OCI-LY7 (cell line): ENCODE data around the gene ASXL2. TPM values are rescaled to one million over a fixed set of nuclear protein-coding genes. Genes with fewer than 3 reads are reported as not detected.

Source experiments
- BruUV-seq: library from RNA; stranded (reverse); fragments of 400-500 nt; replicated peaks from 2 replicates; lab custom pipeline; 2021; lab: Mats Ljungman, UMichigan
- CTCF ChIA-PET: fragments of 300-600 bp; sonication (Branson Sonifier 250); formaldehyde crosslinking; loops from one replicate; lab custom pipeline; 2022; ENCODE audit warnings: antibody characterized with exemption; ENCODE audit not compliant: unreplicated experiment; lab: Charles Lee
- POLR2A ChIA-PET: fragments of 300-600 bp; sonication (Branson Sonifier 250); formaldehyde crosslinking; loops from one replicate; lab custom pipeline; 2022; ENCODE audit warnings: antibody characterized with exemption; lab: Charles Lee
- DNase-seq: peaks from one replicate; pipeline ENCODE4 v3.0.0-alpha.2; 2015; ENCODE audit warnings: low spot score
- H2AFZ ChIP-seq: fragments of 200-600 bp; sonication (generic), shearing (Covaris generic); 2 replicates; pipeline ENCODE4 v1.6.1; 2014; ENCODE audit warnings: mild to moderate bottlenecking, antibody characterized with exemption, low read length, moderate library complexity
- H3K27ac ChIP-seq: fragments of 200-600 bp; sonication (generic); 2 replicates; pipeline ENCODE4 v1.5.1; 2014; ENCODE audit warnings: mixed run types, low read depth, mild to moderate bottlenecking, moderate library complexity, low read length, inconsistent platforms; ENCODE audit not compliant: poor library complexity, severe bottlenecking
- H3K36me3 ChIP-seq: fragments of 200-600 bp; sonication (generic); 2 replicates; pipeline ENCODE4 v1.6.1; 2014; ENCODE audit warnings: mild to moderate bottlenecking, antibody characterized with exemption, low read length, moderate library complexity, mixed read lengths; ENCODE audit not compliant: insufficient read depth
- H3K4me1 ChIP-seq: fragments of 200-600 bp; sonication (generic); 2 replicates; pipeline ENCODE4 v1.5.1; 2014; ENCODE audit warnings: mild to moderate bottlenecking, low read length; ENCODE audit not compliant: insufficient read depth, poor library complexity, severe bottlenecking
- H3K4me2 ChIP-seq: fragments of 200-600 bp; sonication (generic); 2 replicates; pipeline ENCODE4 v1.6.1; 2014; ENCODE audit warnings: mild to moderate bottlenecking, low read length
- H3K4me3 ChIP-seq: fragments of 200-600 bp; sonication (generic); 2 replicates; pipeline ENCODE4 v1.5.1; 2014; ENCODE audit warnings: mild to moderate bottlenecking, low read depth, low read length; ENCODE audit not compliant: poor library complexity, severe bottlenecking
- H3K79me2 ChIP-seq: fragments of 200-600 bp; sonication (generic); 2 replicates; pipeline ENCODE4 v1.6.1; 2016; ENCODE audit warnings: low read depth, mild to moderate bottlenecking, low read length, moderate library complexity, mixed read lengths; ENCODE audit not compliant: insufficient read depth
- H3K9me2 ChIP-seq: fragments of 200-600 bp; sonication (generic); 2 replicates; pipeline ENCODE4 v1.6.1; 2016; ENCODE audit warnings: mild to moderate bottlenecking, low read length, mixed read lengths; ENCODE audit not compliant: insufficient read depth
- H3K9me3 ChIP-seq: fragments of 200-600 bp; sonication (generic); 2 replicates; pipeline ENCODE4 v1.6.1; 2014; ENCODE audit warnings: mild to moderate bottlenecking, mixed run types, low read length, mixed read lengths
- H4K20me1 ChIP-seq: fragments of 200-600 bp; sonication (generic); 2 replicates; pipeline ENCODE4 v1.6.1; 2014; ENCODE audit warnings: mild to moderate bottlenecking, antibody characterized with exemption, low read length, moderate library complexity, mixed read lengths; ENCODE audit not compliant: insufficient read depth
- EZH2phosphoT487 ChIP-seq: fragments of 200-600 bp; sonication (generic); IDR thresholded peaks from 2 replicates; pipeline ENCODE4 v1.6.1; 2018; ENCODE audit warnings: low read depth, borderline replicate concordance, mild to moderate bottlenecking, mixed run types, antibody characterized with exemption, low read length, moderate library complexity, mixed read lengths
- intact Hi-C: fragments of 100-400 bp; cut with micrococcal nuclease; formaldehyde crosslinking; loops from one replicate; pipeline ENCODE4 v1.10.0; 2022; ENCODE audit not compliant: unreplicated experiment
- total RNA-seq, 2 experiments: library from RNA; depleted of rRNA in 1 of 2; stranded (reverse); fragments of >200 nt in 1 of 2; shearing (Covaris generic) in 1 of 2; gene quantifications; 2 replicates each; pipeline ENCODE4 v1.2.3, GENCODE V29; 2014 to 2022
- TF ChIP-seq, protein P1 (sequence below): fragments of 200-600 bp; sonication (generic); conservative IDR thresholded peaks from 2 replicates; pipeline ENCODE4 v1.5.1; 2014; ENCODE audit warnings: mild to moderate bottlenecking, antibody characterized with exemption, low read length, moderate library complexity, mixed read lengths

ASXL2 gene
- total RNA-seq, 2 experiments from 2014 or later = 12.4 to 31.8 TPM

DNA sequence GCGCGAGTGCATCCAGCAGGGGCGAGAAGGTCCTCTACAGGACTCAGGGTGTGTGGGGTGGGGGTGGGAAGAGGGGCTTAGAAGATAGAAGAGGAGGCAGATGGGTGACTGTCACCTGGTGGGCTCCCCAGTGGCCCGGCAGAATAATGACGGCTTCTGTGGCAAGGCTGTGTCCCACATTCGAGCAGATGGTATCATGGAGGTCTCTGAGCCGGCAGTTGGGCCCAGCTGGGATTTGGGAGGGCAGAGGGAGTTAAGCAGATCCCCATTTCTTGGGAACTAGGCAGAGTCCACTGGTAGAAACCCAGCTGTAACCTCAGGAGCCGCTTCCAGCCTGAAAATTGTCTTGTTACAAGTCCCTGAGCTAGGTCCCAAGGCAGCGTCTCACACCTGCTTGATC is 176.5 kb downstream of the ASXL2 start:
- Histone ChIP-seq H3K9me3 (no peaks in the 10 kb centered on the region), H3K27ac (no peak overlapping the region), H3K4me3 (no peak overlapping the region), H2AFZ (no peak overlapping the region), H4K20me1 (no peaks in the 10 kb centered on the region), H3K79me2 (no peaks in the 10 kb centered on the region), H3K4me1 (no peaks in the 10 kb centered on the region), H3K36me3 (no peaks in the 10 kb centered on the region), H3K9me2 (no peaks in the 10 kb centered on the region), H3K4me2 (no peak overlapping the region)
- no TSS peak for BruUV-seq
- POLR2A ChIA-PET = interaction anchor here (0.6 to 1.5 kb wide), 4 partner anchors 9 to 706 kb away, joined by 3 to 7 read pairs (median 4); no protein-coding TSS in a partner anchor
- no peak for DNase-seq
- TF ChIP-seq, protein P1, sequence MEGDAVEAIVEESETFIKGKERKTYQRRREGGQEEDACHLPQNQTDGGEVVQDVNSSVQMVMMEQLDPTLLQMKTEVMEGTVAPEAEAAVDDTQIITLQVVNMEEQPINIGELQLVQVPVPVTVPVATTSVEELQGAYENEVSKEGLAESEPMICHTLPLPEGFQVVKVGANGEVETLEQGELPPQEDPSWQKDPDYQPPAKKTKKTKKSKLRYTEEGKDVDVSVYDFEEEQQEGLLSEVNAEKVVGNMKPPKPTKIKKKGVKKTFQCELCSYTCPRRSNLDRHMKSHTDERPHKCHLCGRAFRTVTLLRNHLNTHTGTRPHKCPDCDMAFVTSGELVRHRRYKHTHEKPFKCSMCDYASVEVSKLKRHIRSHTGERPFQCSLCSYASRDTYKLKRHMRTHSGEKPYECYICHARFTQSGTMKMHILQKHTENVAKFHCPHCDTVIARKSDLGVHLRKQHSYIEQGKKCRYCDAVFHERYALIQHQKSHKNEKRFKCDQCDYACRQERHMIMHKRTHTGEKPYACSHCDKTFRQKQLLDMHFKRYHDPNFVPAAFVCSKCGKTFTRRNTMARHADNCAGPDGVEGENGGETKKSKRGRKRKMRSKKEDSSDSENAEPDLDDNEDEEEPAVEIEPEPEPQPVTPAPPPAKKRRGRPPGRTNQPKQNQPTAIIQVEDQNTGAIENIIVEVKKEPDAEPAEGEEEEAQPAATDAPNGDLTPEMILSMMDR = no peak
- no peak for TF ChIP-seq EZH2phosphoT487
- CTCF ChIA-PET = no interaction called here
- intact Hi-C loops = no loop called here

DNA sequence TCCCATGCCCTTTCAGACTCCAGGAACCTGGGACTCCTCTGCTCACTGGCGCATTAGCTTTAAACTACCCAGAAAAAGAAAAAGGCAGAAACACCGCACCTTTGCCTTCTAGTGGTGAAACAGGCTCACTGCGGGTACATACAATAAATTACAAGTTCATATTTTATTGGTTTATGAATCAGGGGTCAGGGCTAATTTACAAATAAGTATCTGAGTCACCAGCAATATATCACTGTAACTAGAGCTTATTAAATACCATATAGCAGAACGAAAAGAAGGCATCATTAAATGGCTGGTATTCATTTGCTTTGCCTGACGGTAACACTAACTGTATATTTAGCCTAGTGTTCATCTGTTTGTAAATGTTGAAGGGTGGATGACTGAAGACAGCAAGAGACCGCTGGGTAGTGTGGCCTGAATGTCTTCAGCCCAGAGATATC is 178.0 kb downstream of the ASXL2 start:
- POLR2A ChIA-PET = interaction anchor here (0.7 to 0.9 kb wide), 3 partner anchors 9 to 448 kb away, joined by 3 read pairs; no protein-coding TSS in a partner anchor
- Histone ChIP-seq H3K36me3 (no peaks in the 10 kb centered on the region), H3K4me3 (no peak overlapping the region), H3K4me1 (no peaks in the 10 kb centered on the region), H3K79me2 (no peaks in the 10 kb centered on the region), H3K4me2 (no peak overlapping the region), H3K27ac (no peak overlapping the region), H3K9me3 (no peaks in the 10 kb centered on the region), H3K9me2 (no peaks in the 10 kb centered on the region), H4K20me1 (no peaks in the 10 kb centered on the region), H2AFZ (no peak overlapping the region)
- TF ChIP-seq, protein P1 = peak; percentile 91
- TF ChIP-seq EZH2phosphoT487 = no peak
- CTCF ChIA-PET = interaction anchor here (0.6 kb wide), 1 partner anchor 93 kb away, joined by 3 read pairs; no protein-coding TSS in a partner anchor
- peak; percentile 56 for DNase-seq
- intact Hi-C loops = loop anchor here (1.0 kb wide), 1 partner anchor 93 kb away; no protein-coding TSS in a partner anchor
- BruUV-seq = no TSS peak

DNA sequence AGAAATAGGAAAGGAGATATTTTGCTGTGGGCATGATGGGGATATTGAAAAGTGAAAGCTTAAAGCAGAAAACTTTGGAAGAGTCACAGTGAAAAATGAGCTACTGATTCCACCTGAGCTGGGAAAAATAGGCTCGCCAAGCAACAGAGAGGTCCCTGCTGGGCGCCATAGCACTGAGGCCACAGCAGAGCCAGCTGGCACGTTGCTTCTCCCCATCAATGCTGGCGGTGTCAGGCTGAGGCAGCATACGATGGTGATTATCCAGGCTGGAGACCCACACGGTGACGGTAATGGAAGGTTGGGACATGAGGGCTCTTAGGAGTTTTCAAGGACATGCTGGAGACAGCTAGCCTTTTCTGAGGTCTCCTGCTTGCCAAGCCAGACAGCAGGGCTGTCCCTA is 179.1 kb downstream of the ASXL2 start:
- H3K9me2 ChIP-seq = no peaks in the 10 kb centered on the region
- no peaks in the 10 kb centered on the region for H4K20me1 ChIP-seq
- POLR2A ChIA-PET = interaction anchor here (0.5 to 1.3 kb wide), 2 partner anchors 26 to 47 kb away, joined by 3 read pairs; partner anchors contain the start of gene DTNB
- no peak overlapping the region for H3K4me2 ChIP-seq
- BruUV-seq = no TSS peak
- no peaks in the 10 kb centered on the region for H3K4me1 ChIP-seq
- no peak overlapping the region for H2AFZ ChIP-seq
- no peak overlapping the region for H3K4me3 ChIP-seq
- H3K9me3 ChIP-seq = no peaks in the 10 kb centered on the region
- H3K36me3 ChIP-seq = no peaks in the 10 kb centered on the region
- CTCF ChIA-PET = no interaction called here
- intact Hi-C loops = no loop called here
- no peaks in the 10 kb centered on the region for H3K79me2 ChIP-seq
- no peak for DNase-seq
- TF ChIP-seq EZH2phosphoT487 = no peak
- TF ChIP-seq, protein P1 = no peak
- H3K27ac ChIP-seq = no peak overlapping the region
